ENCODE measurements around the gene KCNQ1.

- no peak for TF ChIP-seq GATA2 (IDR thresholded peaks at IDR 0.05; ENCODE audit: low read depth, low read length)
- TF ChIP-seq GATA3 (IDR thresholded peaks at IDR 0.05; ENCODE audit: low read depth, low read length) = no peak
Observed at GRCh38 chr11:2673871-2674471, 229.2 kb downstream of the KCNQ1 start.
